GM12873 (cell line): ENCODE measurements around the gene GTPBP8.

ENCODE experiments used
- CTCF ChIP-seq: IDR thresholded peaks from 2 replicates; pipeline ENCODE4 v1.5.1; 2012; ENCODE audit warnings: low read depth, mild to moderate bottlenecking, moderate library complexity, low read length, control low read depth; ENCODE audit not compliant: insufficient read depth; ENCODE audit errors: missing control alignments

The GTPBP8 gene

GRCh38 chr3:112967425-112967824 lies 23.4 kb upstream of the GTPBP8 start:
- no peak for TF ChIP-seq CTCF

- no peak for TF ChIP-seq CTCF
These were observed 23.0 kb upstream of the GTPBP8 start for GRCh38 chr3:112967828-112968227.

GRCh38 chr3:112972158-112972557 lies 18.6 kb upstream of the GTPBP8 start:
- peak; percentile 12 for TF ChIP-seq CTCF

GRCh38 chr3:112973325-112974177 lies 17.2 kb upstream of the GTPBP8 start:
- TF ChIP-seq CTCF = no peak

GRCh38 chr3:112974178-112974517 lies 16.6 kb upstream of the GTPBP8 start:
- TF ChIP-seq CTCF = no peak

GRCh38 chr3:112974894-112975293 lies 15.9 kb upstream of the GTPBP8 start, which contains the start of gene CD200R1:
Gene CD200R1 (minus strand): TSS chr3:112975103. CDS start chr3:112974857, 246 bp downstream.
- no peak for TF ChIP-seq CTCF

GRCh38 chr3:112976001-112976400 lies 14.8 kb upstream of the GTPBP8 start:
- no peak for TF ChIP-seq CTCF
